Upper lobe of left lung (tissue), 6 donors: ENCODE data around the gene PTPRR. TPM values are rescaled to one million over a fixed set of nuclear protein-coding genes. Genes with fewer than 3 reads are reported as not detected.

Experiments used
- ATAC-seq, 2 donors: fragments of 200-7000 bp; cut with Tn5 transposase; one replicate each; pipeline ENCODE4 v1.9.1; 2022; ENCODE audit warnings: mild to moderate bottlenecking in 2 of 2, moderate library complexity in 2 of 2; ENCODE audit not compliant: low FRiP score in 2 of 2
- DNase-seq, 2 donors: peaks; one replicate each; pipeline ENCODE4 v3.0.0-alpha.2; 2019 to 2020
- H3K27ac ChIP-seq, 4 donors: fragments of 200-600 bp; sonication (generic); one replicate each; pipeline ENCODE4 v1.5.1; 2016 to 2019
- H3K27me3 ChIP-seq, 4 donors: fragments of 200-600 bp; sonication (generic); one replicate each; pipeline ENCODE4 v1.5.1; 2017 to 2019
- H3K36me3 ChIP-seq, 4 donors: fragments of 200-600 bp; sonication (generic); one replicate each; pipeline ENCODE4 v1.5.1; 2016 to 2019
- H3K4me1 ChIP-seq, 4 donors: fragments of 200-600 bp; sonication (generic); one replicate each; pipeline ENCODE4 v1.5.1; 2018 to 2019
- H3K4me3 ChIP-seq, 4 donors: fragments of 200-600 bp; sonication (generic); one replicate each; pipeline ENCODE4 v1.5.1; 2017 to 2019; ENCODE audit warnings: mild to moderate bottlenecking in 2 of 4, moderate library complexity in 1 of 4
- H3K9me3 ChIP-seq, 4 donors: fragments of 200-600 bp; sonication (generic); one replicate each; pipeline ENCODE4 v1.5.1; 2018 to 2019
- CTCF ChIP-seq, 6 experiments: fragments of 450-650 bp in 4 of 6; fragments of 200-600 bp in 2 of 6; sonication (generic) in 2 of 6; IDR thresholded peaks; one replicate each; pipeline ENCODE4 v1.5.1; 2016 to 2019; ENCODE audit warnings: antibody characterized with exemption in 6 of 6
- EP300 ChIP-seq, 4 donors: sonication (generic); formaldehyde crosslinking; IDR thresholded peaks; one replicate each; pipeline ENCODE4 v1.5.1; 2017; ENCODE audit warnings: antibody characterized with exemption in 4 of 4, control low read depth in 2 of 4
- POLR2A ChIP-seq, 4 donors: fragments of 450-650 bp; IDR thresholded peaks; one replicate each; pipeline ENCODE4 v1.5.1; 2016 to 2017; ENCODE audit warnings: antibody characterized with exemption in 4 of 4, mild to moderate bottlenecking in 2 of 4
- POLR2AphosphoS5 ChIP-seq, 2 donors: sonication (generic); formaldehyde crosslinking; IDR thresholded peaks; one replicate each; pipeline ENCODE4 v1.5.1; 2017; ENCODE audit warnings: antibody characterized with exemption in 2 of 2
- WGBS, 2 donors: methylation state at CpG; one replicate each; pipeline ENCODE4 v1.1.5; 2017 to 2018; 5-methylcytosine and 5-hydroxymethylcytosine counted together
- total RNA-seq, 6 donors: library from RNA; depleted of rRNA in 4 of 6; stranded (reverse); fragments of >200 nt in 4 of 6; gene quantifications; one replicate each; pipeline versions ENCODE4 v1.1.0 to v1.2.1, GENCODE V29; 2016 to 2021
- donor health status: DM: no; HTN: no; CAD: no; lungs with moderate emphysema.
- donor health status: DM: no; HTN: yes; CAD: no; lungs with severe emphysema.

Gene PTPRR
- total RNA-seq, 6 donors from 2014 or later: 0.30 to 2.7 (median 0.79) TPM; not detected in 1

GRCh38 chr12:70774055-70774454 lies 146.5 kb downstream of the PTPRR start:
- Histone ChIP-seq H3K36me3 (no peaks in the 10 kb centered on the region), H3K27me3 (no peaks in the 10 kb centered on the region), H3K4me3 (no peak overlapping the region), H3K9me3 (no peaks in the 10 kb centered on the region), H3K27ac (no peak overlapping the region), H3K4me1 (no peaks in the 10 kb centered on the region)
- DNase-seq: no peak
- ATAC-seq: no peak
- TF ChIP-seq POLR2A (IDR thresholded peaks at IDR 0.05) (no peak), CTCF (IDR thresholded peaks at IDR 0.05) (no peak), POLR2AphosphoS5 (IDR thresholded peaks at IDR 0.05) (no peak), EP300 (IDR thresholded peaks at IDR 0.05) (no peak)

GRCh38 chr12:70772836-70773235 lies 147.7 kb downstream of the PTPRR start:
- DNase-seq: no peak
- TF ChIP-seq CTCF (IDR thresholded peaks at IDR 0.05) (no peak), EP300 (IDR thresholded peaks at IDR 0.05) (no peak), POLR2AphosphoS5 (IDR thresholded peaks at IDR 0.05) (no peak), POLR2A (IDR thresholded peaks at IDR 0.05) (no peak)
- WGBS, 2 donors: 65 to 78% methylated on average over 1 of the region's 1 CpG
- no peak overlapping the region for H3K4me3 ChIP-seq
- no peaks in the 10 kb centered on the region for H3K36me3 ChIP-seq
- H3K4me1 ChIP-seq: no peaks in the 10 kb centered on the region
- no peaks in the 10 kb centered on the region for H3K9me3 ChIP-seq
- H3K27ac ChIP-seq: no peak overlapping the region
- no peaks in the 10 kb centered on the region for H3K27me3 ChIP-seq
- no peak for ATAC-seq

- TF ChIP-seq POLR2AphosphoS5 (IDR thresholded peaks at IDR 0.05) (no peak), POLR2A (IDR thresholded peaks at IDR 0.05) (no peak), CTCF (IDR thresholded peaks at IDR 0.05) (no peak), EP300 (IDR thresholded peaks at IDR 0.05) (no peak)
- Histone ChIP-seq H3K4me3 (no peak overlapping the region), H3K27me3 (no peaks in the 10 kb centered on the region), H3K9me3 (no peaks in the 10 kb centered on the region), H3K4me1 (no peaks in the 10 kb centered on the region), H3K36me3 (no peaks in the 10 kb centered on the region), H3K27ac (no peak overlapping the region)
- ATAC-seq: no peak
- DNase-seq: no peak
These were observed 149.0 kb downstream of the PTPRR start for GRCh38 chr12:70771581-70771980.

GRCh38 chr12:70763666-70764065 lies 156.9 kb downstream of the PTPRR start:
- WGBS, 2 donors: 74 to 79% methylated on average over 2 of the region's 2 CpGs
- no peak for ATAC-seq
- no peaks in the 10 kb centered on the region for H3K36me3 ChIP-seq
- H3K4me1 ChIP-seq: no peaks in the 10 kb centered on the region
- TF ChIP-seq POLR2A (IDR thresholded peaks at IDR 0.05) (no peak), EP300 (IDR thresholded peaks at IDR 0.05) (no peak), POLR2AphosphoS5 (IDR thresholded peaks at IDR 0.05) (no peak), CTCF (IDR thresholded peaks at IDR 0.05) (no peak)
- no peak for DNase-seq
- no peaks in the 10 kb centered on the region for H3K27me3 ChIP-seq
- peaks cover 0 to 7% (median 0%) of the 10 kb centered on the region in 4 donors for H3K9me3 ChIP-seq
- H3K4me3 ChIP-seq: no peak overlapping the region
- no peak overlapping the region for H3K27ac ChIP-seq

- DNase-seq (no peak), ATAC-seq (no peak)
- Histone ChIP-seq H3K4me3 (no peak overlapping the region), H3K36me3 (no peaks in the 10 kb centered on the region), H3K9me3 (peaks cover 0 to 7% (median 0%) of the 10 kb centered on the region in 4 donors), H3K27me3 (no peaks in the 10 kb centered on the region), H3K27ac (no peak overlapping the region), H3K4me1 (no peaks in the 10 kb centered on the region)
- 60 to 84% methylated on average over 2 of the region's 2 CpGs for WGBS, 2 donors
- TF ChIP-seq POLR2A (IDR thresholded peaks at IDR 0.05) (no peak), EP300 (IDR thresholded peaks at IDR 0.05) (no peak), POLR2AphosphoS5 (IDR thresholded peaks at IDR 0.05) (no peak), CTCF (IDR thresholded peaks at IDR 0.05) (no peak)
These were observed 158.5 kb downstream of the PTPRR start for GRCh38 chr12:70762000-70762399.
